ENCODE measurements around the gene CABLES1. TPM values are rescaled to one million over a fixed set of nuclear protein-coding genes. Genes with fewer than 3 reads are reported as not detected.

CABLES1 gene
- total RNA-seq, 2 donors from 2014 or later = 4.2 to 11.9 TPM

DNA sequence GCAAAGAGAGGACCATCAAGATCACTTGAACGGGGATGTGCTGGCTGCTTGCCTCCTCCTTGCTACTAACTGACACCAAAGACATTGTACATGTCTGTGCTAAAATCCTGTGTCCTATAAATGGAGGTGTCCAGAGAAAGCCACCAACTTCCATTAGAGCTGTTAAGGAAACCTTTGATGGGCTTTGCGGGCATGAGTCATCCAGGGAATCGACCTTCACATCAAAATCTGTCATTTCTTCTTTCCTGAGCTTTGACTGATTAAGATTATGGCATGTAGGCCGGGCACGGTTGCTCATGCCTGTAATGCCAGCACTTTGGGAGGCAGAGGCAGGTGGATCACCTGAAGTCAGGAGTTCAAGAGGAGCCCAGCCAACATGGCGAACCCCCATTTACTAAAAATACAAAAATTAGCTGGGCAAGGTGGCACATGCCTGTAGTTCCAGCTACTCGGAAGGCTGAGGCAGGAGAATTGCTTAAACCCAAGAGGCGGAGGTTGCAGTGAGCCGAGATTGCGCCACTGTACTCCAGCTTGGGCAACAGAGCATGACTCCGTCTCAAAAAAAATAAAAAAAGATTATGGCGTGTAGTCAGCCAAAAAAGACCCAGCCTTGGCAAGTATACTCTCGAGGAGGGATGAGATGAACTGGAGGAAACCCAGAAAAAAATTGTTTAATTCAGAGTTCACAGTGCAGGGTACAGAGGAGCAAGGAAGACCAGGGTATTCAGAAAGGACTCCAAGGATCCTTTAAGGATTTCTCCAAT, 115.8 kb downstream of the CABLES1 start:
- intact Hi-C loops (cut with DNase I) = no loop called here
- Histone ChIP-seq H3K36me3 (replicated peaks in 1 of 2; ENCODE audit: insufficient read depth in 1 of 2, low read depth in 2 of 2) (no peaks in the 10 kb centered on the region), H3K27me3 (no peaks in the 10 kb centered on the region), H3K27ac (no peak overlapping the region), H3K9me3 (no peaks in the 10 kb centered on the region), H3K4me1 (no peaks in the 10 kb centered on the region), H3K4me3 (no peak overlapping the region)
- 86 to 92% methylated on average over 13 of the region's 13 CpGs for WGBS, 2 donors
- DNase-seq = peak in 1 of 4 donors; percentile 48
- TF ChIP-seq POLR2A (IDR thresholded peaks at IDR 0.05) = no peak
- TF ChIP-seq CTCF (IDR thresholded peaks at IDR 0.05) = no peak
- ATAC-seq = no peak

DNA sequence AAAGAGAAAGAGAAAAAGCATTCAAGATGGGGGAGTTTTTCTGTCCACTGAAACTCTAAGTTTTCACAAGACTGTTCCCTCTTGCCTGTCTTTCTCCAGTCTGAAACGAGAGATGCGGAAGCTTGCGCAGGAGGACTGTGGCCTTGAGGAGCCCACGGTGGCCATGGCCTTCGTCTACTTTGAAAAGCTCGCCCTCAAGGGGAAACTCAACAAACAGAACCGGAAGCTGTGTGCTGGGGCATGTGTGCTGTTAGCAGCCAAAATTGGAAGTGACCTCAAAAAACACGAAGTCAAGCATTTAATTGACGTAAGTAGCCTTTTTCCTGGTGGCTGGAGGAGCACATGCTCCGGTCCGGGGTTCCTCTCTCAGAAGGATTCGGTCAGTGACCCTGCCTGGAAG, 118.3 kb downstream of the CABLES1 start:
- Histone ChIP-seq H3K27ac (no peak overlapping the region), H3K9me3 (no peaks in the 10 kb centered on the region), H3K4me3 (no peak overlapping the region), H3K4me1 (no peaks in the 10 kb centered on the region), H3K36me3 (replicated peaks in 1 of 2; ENCODE audit: insufficient read depth in 1 of 2, low read depth in 2 of 2) (no peaks in the 10 kb centered on the region), H3K27me3 (no peaks in the 10 kb centered on the region)
- ATAC-seq (no peak), DNase-seq (no peak)
- intact Hi-C loops (cut with DNase I) = no loop called here
- TF ChIP-seq POLR2A (IDR thresholded peaks at IDR 0.05) (no peak), CTCF (IDR thresholded peaks at IDR 0.05) (no peak)
- WGBS, 2 donors = 88% methylated on average over 12 of the region's 12 CpGs

- Histone ChIP-seq H3K4me1 (peaks cover 19% of the 10 kb centered on the region), H3K27me3 (no peaks in the 10 kb centered on the region), H3K9me3 (no peaks in the 10 kb centered on the region), H3K27ac (no peak overlapping the region), H3K36me3 (replicated peaks in 1 of 2; ENCODE audit: insufficient read depth in 1 of 2, low read depth in 2 of 2) (no peaks in the 10 kb centered on the region), H3K4me3 (no peak overlapping the region)
- ATAC-seq (no peak), DNase-seq (no peak)
- TF ChIP-seq CTCF (IDR thresholded peaks at IDR 0.05) (no peak), POLR2A (IDR thresholded peaks at IDR 0.05) (no peak)
- intact Hi-C loops (cut with DNase I) = no loop called here
- 61 to 69% methylated on average over 9 of the region's 9 CpGs for WGBS, 2 donors
These were observed 121.9 kb downstream of the CABLES1 start for GRCh38 chr18:23257137-23257536.

- DNase-seq (peak in 1 of 4 donors; percentile 31), ATAC-seq (no peak)
- 75 to 90% methylated on average over 25 of the region's 25 CpGs for WGBS, 2 donors
- no peaks in the 10 kb centered on the region for H3K27me3 ChIP-seq
- no peak overlapping the region for H3K27ac ChIP-seq
- peaks cover 19% of the 10 kb centered on the region for H3K4me1 ChIP-seq
- H3K4me3 ChIP-seq = no peak overlapping the region
- TF ChIP-seq POLR2A (IDR thresholded peaks at IDR 0.05) (no peak), CTCF (IDR thresholded peaks at IDR 0.05) (no peak)
- H3K36me3 ChIP-seq (replicated peaks in 1 of 2; ENCODE audit: insufficient read depth in 1 of 2, low read depth in 2 of 2) = no peaks in the 10 kb centered on the region
- intact Hi-C loops (cut with DNase I) = no loop called here
- no peaks in the 10 kb centered on the region for H3K9me3 ChIP-seq
These were observed 122.6 kb downstream of the CABLES1 start for GRCh38 chr18:23257686-23258565.
